ENCODE results near the gene ZDHHC17. TPM values are rescaled to one million over a fixed set of nuclear protein-coding genes. Genes with fewer than 3 reads are reported as not detected.
A peak's percentile ranks its signal among the peaks of the same experiment; 100 is the strongest.

ZDHHC17 gene
- total and polyA plus RNA-seq, 2 of the 13 experiments (the other 11 are each of a cell fraction or from before 2014, with no cell fraction given) = 36.7 to 38.5 TPM

DNA sequence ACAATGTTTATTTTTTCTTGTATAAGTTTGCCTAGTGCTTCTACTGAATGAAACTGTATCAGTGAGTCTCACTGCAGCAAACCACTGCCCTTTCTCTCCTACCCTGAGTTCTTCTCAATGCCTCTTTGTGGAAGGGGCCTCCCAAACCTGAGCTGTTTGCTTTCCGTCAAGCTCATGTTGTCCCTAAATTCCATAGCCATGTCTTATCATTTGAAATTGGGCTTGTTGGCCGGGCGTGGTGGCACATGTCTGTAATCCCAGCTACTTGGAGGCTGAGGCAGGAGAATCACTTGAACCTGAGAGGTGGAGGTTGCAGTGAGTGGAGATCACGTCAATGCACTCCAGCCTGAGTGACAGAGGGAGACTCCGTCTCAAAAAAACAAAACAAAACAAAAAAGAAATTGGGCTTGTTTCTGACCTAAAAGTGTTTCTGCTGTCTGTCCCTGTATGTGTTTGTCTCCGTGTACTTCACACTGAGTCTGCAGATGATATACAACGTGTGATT lies 116.7 kb downstream of the ZDHHC17 start:
- ChIA-PET CTCF (ENCODE audit: low intra/inter-chr PET ratio, low total read pairs) (no interaction called here), POLR2A (no interaction called here)
- Histone ChIP-seq H3K4me2 (ENCODE audit: low read depth, low read length) (peak overlapping the region; percentile 93; the same call in 1 of the 2 replicates), H3K27me3 (ENCODE audit: control insufficient read depth in 1 of 2, insufficient read depth in 2 of 2, low read length in 2 of 2) (peaks cover 0 to 5% of the 10 kb centered on the region in 2 experiments; a peak in 1 of 5 replicates), H3K4me3 (replicated peaks in 1 of 3; ENCODE audit: insufficient read depth in 1 of 3, low read depth in 2 of 3, low read length in 3 of 3) (no peak overlapping the region), H4K20me1 (ENCODE audit: insufficient read depth, low read length) (no peaks in the 10 kb centered on the region), H3K9me3 (ENCODE audit: low read length) (no peaks in the 10 kb centered on the region), H3K4me1 (ENCODE audit: insufficient read depth, low read length) (peaks cover 24% of the 10 kb centered on the region), H3K27ac (ENCODE audit: extremely low read length, insufficient read depth, low read length) (no peak overlapping the region), H3K36me3 (replicated peaks in 1 of 2; ENCODE audit: control insufficient read depth in 1 of 2, insufficient read depth in 2 of 2, low read length in 2 of 2) (no peaks in the 10 kb centered on the region), H3K79me2 (ENCODE audit: insufficient read depth, low read length) (no peaks in the 10 kb centered on the region), H2AFZ (ENCODE audit: low read length) (no peak overlapping the region), H3K9ac (ENCODE audit: insufficient read depth, low read depth, low read length) (no peak overlapping the region)
- WGBS (ENCODE audit: low lambda C conversion rate) = 17% methylated on average over 7 of the region's 7 CpGs
- no peak for TF ChIP-seq THAP11 (CRISPR knock-in tag; IDR thresholded peaks at IDR 0.05)
- TF ChIP-seq, protein P1, sequence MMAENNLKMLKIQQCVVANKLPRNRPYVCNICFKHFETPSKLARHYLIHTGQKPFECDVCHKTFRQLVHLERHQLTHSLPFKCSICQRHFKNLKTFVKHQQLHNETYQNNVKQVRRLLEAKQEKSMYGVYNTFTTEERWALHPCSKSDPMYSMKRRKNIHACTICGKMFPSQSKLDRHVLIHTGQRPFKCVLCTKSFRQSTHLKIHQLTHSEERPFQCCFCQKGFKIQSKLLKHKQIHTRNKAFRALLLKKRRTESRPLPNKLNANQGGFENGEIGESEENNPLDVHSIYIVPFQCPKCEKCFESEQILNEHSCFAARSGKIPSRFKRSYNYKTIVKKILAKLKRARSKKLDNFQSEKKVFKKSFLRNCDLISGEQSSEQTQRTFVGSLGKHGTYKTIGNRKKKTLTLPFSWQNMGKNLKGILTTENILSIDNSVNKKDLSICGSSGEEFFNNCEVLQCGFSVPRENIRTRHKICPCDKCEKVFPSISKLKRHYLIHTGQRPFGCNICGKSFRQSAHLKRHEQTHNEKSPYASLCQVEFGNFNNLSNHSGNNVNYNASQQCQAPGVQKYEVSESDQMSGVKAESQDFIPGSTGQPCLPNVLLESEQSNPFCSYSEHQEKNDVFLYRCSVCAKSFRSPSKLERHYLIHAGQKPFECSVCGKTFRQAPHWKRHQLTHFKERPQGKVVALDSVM (CRISPR knock-in tag; IDR thresholded peaks at IDR 0.05) = peak; percentile 61; the same call in 1 of the 2 replicates
- FAIRE-seq = no peak
- intact Hi-C loops (cut with micrococcal nuclease; ENCODE audit: unreplicated experiment) (loop anchor here (5.0 kb wide), 1 partner anchor 132 kb away; no protein-coding TSS in a partner anchor), in situ Hi-C loops (cut with HindIII; ENCODE audit: extremely low pct_ligation_motif_present, low pct_unique_long_range_greater_than_20kb) (no loop called here)
- peak; percentile 21 for DNase-seq (ENCODE audit: low spot score)
- no TSS peak for BruUV-seq (replicated peaks)
- ATAC-seq = no peak

DNA sequence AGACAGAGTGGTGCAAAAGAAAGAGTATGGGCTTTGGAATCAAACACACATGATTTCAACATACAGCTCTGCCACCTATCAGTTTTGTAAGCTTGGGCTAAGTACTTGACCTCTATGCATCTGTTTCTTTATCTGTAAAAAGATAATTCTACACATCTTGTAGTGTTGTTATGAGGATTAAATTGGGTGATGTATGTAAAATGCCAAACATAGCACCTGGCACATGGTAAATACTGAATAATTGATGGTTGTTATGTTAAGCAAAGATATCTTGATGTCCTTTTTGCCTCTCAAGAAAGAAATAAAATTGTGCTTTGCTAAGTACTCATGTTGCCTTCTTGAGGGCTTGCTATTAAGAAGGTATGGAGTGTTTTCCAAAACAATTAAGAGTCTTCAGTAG lies 117.2 kb downstream of the ZDHHC17 start:
- H3K36me3 ChIP-seq (replicated peaks in 1 of 2; ENCODE audit: control insufficient read depth in 1 of 2, insufficient read depth in 2 of 2, low read length in 2 of 2) = no peaks in the 10 kb centered on the region
- DNase-seq (ENCODE audit: low spot score) (no peak), FAIRE-seq (no peak), ATAC-seq (no peak)
- peaks cover 0 to 5% of the 10 kb centered on the region in 2 experiments; a peak in 1 of 5 replicates for H3K27me3 ChIP-seq (ENCODE audit: control insufficient read depth in 1 of 2, insufficient read depth in 2 of 2, low read length in 2 of 2)
- H3K9ac ChIP-seq (ENCODE audit: insufficient read depth, low read depth, low read length) = no peak overlapping the region
- no peaks in the 10 kb centered on the region for H3K79me2 ChIP-seq (ENCODE audit: insufficient read depth, low read length)
- ChIA-PET POLR2A (no interaction called here), CTCF (ENCODE audit: low intra/inter-chr PET ratio, low total read pairs) (no interaction called here)
- no peaks in the 10 kb centered on the region for H3K9me3 ChIP-seq (ENCODE audit: low read length)
- H2AFZ ChIP-seq (ENCODE audit: low read length) = no peak overlapping the region
- peaks cover 24% of the 10 kb centered on the region for H3K4me1 ChIP-seq (ENCODE audit: insufficient read depth, low read length)
- intact Hi-C loops (cut with micrococcal nuclease; ENCODE audit: unreplicated experiment) = loop anchor here (5.0 kb wide), 1 partner anchor 131 kb away; no protein-coding TSS in a partner anchor
- TF ChIP-seq ZFYVE20 (CRISPR knock-in tag; IDR thresholded peaks at IDR 0.05; ENCODE audit: borderline replicate concordance, low read depth) (no peak), ZNF136 (CRISPR knock-in tag; IDR thresholded peaks at IDR 0.05; ENCODE audit: low read depth) (no peak), SMC3 (IDR thresholded peaks at IDR 0.05; ENCODE audit: low read length) (no peak), GATA4 (IDR thresholded peaks at IDR 0.05; ENCODE audit: borderline replicate concordance, low read depth) (no peak), ZMYM3 (CRISPR knock-in tag; IDR thresholded peaks at IDR 0.05) (no peak), ZNF614 (CRISPR knock-in tag; IDR thresholded peaks at IDR 0.05; ENCODE audit: borderline replicate concordance) (no peak), ZNF672 (CRISPR knock-in tag; IDR thresholded peaks at IDR 0.05) (no peak), RFX5 (IDR thresholded peaks at IDR 0.05; ENCODE audit: low read depth, low read length) (no peak)
- no peaks in the 10 kb centered on the region for H4K20me1 ChIP-seq (ENCODE audit: insufficient read depth, low read length)
- no peak overlapping the region for H3K4me2 ChIP-seq (ENCODE audit: low read depth, low read length)
- in situ Hi-C loops (cut with HindIII; ENCODE audit: extremely low pct_ligation_motif_present, low pct_unique_long_range_greater_than_20kb) = no loop called here
- no peak overlapping the region for H3K27ac ChIP-seq (ENCODE audit: extremely low read length, insufficient read depth, low read length)
- H3K4me3 ChIP-seq (replicated peaks in 1 of 3; ENCODE audit: insufficient read depth in 1 of 3, low read depth in 2 of 3, low read length in 3 of 3) = no peak overlapping the region
- BruUV-seq (replicated peaks) = no TSS peak

Data from HepG2 (cell line).